Activated T-cell treated with anti-CD3 and anti-CD28 coated beads, Interleukin-2, amount 50 U/mL, for 48 hours (primary cell): ENCODE results near the gene CNRIP1.

ENCODE experiments used
- DNase-seq, 2 experiments: peaks; one replicate each; pipeline ENCODE4 v3.0.0-alpha.2; 2020

The CNRIP1 gene

DNA sequence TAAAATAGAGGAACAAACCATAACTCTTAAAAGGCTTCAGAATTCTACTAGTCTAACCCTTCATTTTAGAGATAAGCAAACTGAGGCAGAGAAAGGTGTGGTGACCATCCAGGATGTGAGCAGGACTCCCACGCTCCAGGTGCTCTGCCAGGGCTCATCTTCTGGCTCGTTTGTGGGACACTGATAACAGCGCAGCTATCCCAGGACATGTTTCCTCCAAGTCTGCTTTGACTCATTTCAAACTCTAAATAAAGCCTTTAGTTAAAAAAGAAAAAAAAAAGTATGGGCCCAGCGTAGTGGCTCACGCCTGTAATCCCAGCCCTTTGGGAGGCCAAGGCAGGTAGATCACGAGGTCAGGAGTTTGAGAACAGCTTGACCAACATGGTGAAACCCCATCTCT is 28.4 kb downstream of the CNRIP1 start:
- DNase-seq: no peak

DNA sequence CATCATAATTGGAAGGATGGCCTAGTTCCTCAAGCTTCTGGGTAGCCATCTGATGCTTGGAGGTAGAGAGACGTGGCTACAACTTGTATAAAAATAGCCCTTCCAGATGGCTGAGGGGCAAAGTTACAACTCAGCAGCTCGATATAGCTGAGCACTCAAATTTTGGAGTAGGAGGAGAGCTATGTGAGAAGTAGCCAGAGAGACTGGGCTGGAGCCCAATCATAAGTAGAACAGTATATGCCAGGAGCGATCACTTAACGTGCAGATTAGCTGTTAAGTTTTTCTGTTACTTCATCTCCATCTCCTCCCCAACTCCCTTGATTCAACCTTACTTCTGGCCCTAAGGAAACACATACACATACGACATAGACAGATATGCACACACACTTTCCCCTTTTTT is 28.8 kb downstream of the CNRIP1 start:
- DNase-seq: no peak

- DNase-seq: no peak
These were observed 31.9 kb downstream of the CNRIP1 start for GRCh38 chr2:68287580-68288441.

DNA sequence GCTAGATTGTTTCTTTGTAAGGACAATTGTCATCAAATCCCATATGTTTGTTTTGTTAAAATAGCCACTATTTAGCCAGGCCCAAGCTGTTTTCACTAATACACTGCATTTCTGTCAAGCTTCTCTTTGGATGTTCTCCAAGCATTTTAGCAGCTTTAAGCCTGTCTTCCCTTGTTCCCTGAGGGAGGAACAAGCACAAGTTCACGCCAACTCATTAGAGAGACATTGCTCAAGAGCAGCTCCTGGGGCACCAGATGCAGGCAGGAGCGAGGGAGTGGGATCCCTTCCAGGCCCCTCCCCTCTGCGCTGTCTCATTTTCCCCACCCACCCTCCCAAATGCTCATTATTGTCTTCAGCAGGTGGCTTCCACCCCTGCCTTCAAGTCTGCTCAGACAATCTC is 34.9 kb downstream of the CNRIP1 start:
- DNase-seq: no peak

- DNase-seq: no peak
These were observed 36.3 kb downstream of the CNRIP1 start for GRCh38 chr2:68283419-68283812.

- DNase-seq: no peak
These were observed 36.8 kb downstream of the CNRIP1 start for GRCh38 chr2:68282811-68283418.

DNA sequence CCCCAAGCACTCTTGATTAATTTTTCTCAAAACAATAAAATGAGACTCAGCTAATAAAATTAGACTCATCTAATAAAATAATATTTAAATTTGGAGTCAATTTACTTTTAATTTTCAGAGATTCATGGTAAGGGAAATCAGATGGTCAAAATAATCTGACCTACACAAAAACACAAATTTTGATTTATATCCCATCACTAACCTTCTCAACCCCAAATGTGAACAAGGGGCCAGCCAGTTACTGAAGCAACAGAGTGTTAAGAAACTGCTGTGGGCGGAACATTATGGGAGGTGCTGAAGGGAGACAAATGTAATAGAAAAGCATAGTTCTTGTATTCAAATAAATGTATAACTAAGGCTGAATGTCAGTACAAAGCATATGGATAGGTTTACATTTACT is 39.0 kb downstream of the CNRIP1 start:
- DNase-seq: no peak

- no peak for DNase-seq
These were observed 39.4 kb downstream of the CNRIP1 start for GRCh38 chr2:68280348-68280747.

DNA sequence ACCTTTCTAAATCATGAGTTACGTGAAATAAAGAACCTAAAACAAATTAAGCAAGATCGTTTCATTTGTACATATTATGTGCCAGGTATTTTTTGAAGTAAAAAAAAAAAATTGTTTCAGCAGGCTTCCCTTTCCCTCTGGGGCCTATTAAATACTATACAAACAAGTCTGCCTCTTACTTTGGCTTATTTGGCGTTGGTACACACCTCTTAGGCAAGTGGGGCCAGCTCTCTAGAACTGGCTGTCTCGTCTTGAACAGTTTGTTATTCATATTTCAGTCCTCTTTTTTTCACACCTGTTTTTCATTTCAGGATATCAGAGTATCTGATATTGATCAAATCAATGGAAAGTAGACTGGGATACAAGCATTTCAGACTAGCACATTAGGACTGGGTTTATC is 40.1 kb downstream of the CNRIP1 start:
- DNase-seq: no peak

DNA sequence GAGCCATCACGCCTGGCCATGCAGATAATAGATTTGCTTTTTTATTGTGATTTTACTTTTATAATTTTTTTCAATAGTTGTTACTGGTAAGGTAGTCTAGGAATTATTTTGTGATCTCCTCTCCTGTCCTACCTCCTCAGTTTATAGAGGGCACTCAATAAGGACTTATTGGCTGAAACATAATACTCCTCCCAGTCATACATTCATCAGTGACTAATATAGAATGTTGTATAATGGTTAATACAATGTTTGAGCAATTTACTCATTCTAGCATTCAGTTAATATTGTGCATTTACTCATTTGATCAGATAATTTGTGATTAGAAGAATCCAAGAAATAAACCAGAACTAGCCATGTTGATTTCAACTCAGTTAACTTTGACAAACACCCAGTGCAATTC is 41.6 kb downstream of the CNRIP1 start:
- DNase-seq: no peak

- no peak for DNase-seq
These were observed 45.7 kb downstream of the CNRIP1 start for GRCh38 chr2:68274022-68274421.

DNA sequence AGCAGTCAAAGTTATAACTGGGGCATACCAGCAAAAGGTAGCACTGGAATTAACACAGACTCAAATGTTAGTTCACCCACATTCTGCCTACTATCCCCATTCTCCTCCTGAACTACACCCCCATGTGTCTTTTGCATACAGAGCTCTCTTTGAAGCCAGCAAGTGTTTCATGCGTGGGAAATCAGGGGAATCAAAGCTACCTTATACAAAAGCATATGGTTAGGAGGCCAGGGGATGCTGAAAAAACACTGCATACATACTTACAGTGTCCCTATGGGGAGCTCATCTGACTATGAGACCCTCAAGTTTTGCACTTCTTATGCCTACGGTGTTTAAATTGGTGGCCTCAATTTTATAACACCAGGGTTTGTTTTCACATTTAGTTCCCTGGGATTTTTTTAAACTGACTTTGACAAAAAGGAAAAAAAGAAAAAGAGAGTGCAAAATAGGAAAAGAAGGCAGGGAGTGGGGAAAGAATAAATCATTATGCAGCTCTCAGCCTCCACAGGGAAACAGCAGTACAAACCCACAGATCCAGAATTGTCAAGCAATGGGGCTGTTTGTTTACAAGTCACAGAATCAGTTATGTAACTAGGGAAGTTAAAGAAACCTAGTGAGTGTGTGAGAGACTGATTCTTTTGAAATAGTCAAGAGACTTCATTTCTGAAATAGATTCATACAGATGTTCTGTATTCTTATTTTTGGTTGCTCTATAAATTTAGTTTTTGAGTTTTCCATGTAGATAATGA is 47.3 kb downstream of the CNRIP1 start:
- no peak for DNase-seq

DNA sequence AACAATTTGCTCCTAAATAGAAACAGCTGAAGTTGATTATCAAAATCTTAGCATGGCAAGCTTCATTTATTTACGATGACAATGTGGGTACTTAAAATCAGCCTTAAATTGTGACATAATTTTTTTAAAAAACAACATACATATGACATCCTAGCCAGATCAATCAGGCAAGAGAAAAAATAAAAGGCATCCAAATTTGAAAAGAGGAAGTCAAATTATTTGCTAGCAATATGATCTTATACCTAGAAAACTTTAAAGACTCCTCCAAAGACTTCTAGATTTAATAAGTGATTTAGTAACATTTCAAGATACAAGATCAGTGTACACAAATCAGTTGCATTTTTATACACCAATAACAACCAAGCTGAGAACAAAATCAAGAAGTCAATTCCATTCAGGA is 53.1 kb downstream of the CNRIP1 start:
- no peak for DNase-seq

DNA sequence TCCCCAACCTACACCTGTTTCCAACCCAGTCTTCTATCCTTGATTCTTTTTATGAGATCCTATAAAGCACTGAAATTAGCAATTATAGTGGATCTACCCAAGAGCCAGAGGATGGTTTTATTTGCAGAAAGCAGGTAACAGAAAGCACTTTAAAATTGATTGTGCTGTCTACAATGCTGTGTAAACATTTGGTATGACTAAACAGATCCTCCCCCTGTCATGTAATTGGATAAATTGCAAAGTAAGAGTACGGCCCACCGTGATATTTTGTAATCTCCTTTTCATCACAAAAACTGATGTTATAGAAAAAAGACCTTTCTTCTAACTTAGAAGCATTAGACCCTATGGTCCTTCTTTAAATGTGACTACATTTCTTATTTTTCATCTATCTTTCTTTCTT is 56.1 kb downstream of the CNRIP1 start:
- DNase-seq: no peak

GRCh38 chr2:68258851-68259250 is 60.9 kb downstream of the CNRIP1 start:
- DNase-seq: no peak

DNA sequence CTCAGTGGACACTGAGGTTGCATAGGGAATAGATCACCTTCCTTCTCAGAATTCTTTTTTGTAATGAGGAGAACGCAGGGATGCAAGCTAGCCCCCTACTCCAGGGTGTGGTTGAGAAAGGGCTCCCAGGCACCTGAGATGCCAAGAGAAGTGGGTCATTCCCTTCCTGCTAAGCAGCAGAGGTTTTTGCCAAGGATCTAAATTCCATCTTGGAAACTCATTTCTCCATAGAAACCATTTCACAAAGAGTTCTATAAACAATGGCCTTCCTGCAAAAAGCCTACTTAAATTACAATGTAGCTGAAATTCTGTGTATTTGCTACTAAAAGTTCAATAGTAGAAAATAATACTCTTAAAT is 63.7 kb downstream of the CNRIP1 start:
- no peak for DNase-seq

DNA sequence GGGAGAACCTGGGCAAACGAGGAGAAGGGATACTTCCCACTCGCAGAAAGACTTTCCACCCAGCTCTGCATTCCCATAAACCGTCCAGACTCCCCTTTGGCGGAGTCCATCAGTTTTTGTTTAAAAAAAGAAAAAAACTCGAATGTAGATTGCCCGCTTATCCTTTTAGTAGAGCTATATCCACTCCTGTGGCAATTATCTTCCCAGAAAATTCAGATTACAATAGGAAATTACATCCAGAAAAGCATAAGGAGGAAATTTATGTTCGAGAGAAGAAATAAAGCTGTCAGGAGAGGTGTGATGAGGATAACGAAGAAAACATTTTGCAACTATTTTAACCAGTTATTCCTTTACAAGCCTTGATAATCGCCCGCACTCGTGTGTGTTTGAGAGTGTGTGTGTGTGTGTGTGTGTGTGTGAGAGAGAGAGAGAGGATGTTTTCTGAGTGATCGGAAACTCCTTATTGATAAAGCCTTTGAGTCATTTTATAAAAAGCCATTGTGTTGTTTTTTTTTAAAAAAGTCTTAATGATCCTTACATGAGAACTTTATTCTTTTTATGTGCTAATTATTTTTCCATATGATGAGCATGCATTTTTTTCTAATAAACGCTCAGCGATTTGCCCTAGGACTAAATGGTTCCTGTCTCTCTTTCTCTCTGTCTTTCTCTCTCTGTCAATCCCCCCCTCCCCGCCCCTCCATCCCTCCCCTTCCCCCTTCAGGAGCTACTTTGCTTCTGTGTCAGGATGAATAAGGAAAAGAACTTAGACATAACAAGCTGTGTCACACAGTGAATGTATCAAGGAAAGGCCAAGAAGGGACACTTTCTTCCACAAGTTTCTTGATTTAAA is 66.3 kb downstream of the CNRIP1 start:
- DNase-seq: no peak

DNA sequence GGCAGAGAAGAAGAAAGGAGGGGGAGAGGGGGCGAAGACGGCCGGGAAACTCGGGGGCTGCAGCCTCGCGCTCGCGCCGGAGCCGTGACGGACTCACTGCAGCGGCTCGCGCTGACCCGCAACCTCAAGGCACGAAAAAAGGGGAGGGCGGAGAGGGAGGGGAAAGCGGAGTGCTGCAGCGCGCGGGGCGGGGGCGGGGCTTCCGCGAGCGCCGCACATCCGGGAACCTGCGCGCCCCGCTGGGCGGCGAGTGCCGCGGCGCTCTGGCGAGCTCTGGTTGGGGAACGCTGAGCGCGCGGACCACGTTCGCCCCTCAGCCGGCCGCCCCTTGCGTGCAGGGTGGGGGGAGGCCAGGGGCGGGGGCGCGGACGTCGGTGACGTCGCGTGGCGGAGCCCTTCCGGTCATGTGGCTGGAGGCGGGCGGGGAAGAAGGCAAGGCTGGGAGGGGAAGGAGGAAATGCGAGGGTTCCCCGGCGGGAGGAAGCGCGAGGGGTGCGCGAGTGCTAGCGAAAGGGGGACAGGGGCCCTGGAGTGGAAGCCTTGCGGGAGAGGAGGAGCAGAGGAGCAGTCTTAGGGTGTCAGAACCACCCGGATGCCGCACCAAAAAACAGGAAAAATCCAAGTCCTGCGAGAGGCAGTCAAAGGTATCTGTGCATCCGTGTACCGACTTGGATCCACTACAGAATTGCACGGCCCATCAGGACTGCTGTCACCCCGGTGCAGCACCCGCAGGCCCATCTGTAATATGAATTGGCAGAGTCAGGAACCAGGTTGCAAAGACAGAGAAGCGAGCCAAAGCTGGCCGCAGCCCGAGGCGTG is 67.1 kb downstream of the CNRIP1 start, which contains the start of gene PPP3R1:
Gene PPP3R1 (minus strand): TSS at position 133 of the 819 bp plus-strand sequence. CDS start 405 bp downstream, outside the sequence.
- peak; percentile 95 to 96 for DNase-seq

GRCh38 chr2:68251855-68252399 is 67.8 kb downstream of the CNRIP1 start:
- peak; percentile 63 to 70 for DNase-seq

DNA sequence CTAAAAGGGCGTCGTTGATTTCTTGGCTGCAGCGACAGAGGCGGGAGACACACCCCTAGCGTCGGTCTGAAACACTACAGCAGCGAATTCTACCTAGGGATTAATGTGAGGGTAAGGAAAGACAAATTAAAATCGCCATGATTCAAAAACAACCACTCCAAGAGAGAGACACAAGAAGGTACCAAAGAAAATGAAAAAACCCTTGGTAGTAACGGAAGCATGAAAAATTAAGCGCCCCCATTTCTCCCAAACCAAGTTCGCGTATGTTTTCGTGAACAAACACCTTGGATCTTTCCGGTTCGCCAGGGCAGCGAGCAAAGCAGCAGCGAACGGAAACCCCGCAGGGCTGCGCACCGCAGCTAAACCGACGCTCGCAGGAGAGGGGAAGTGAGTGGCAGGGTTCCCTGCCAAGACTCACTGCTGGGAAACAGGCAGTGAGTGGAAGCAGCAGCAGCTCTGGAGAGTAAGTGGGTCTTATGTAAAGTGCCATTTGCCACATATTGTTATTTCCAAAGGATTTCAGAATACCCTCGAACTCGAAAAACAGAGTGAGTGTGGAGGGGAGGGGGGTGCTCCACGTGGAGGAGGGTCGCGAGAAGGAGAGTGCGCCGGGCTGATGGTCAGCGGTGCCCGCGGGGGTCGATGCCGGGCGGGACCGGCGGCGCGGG is 68.4 kb downstream of the CNRIP1 start:
- peak; percentile 69 to 75 for DNase-seq

DNA sequence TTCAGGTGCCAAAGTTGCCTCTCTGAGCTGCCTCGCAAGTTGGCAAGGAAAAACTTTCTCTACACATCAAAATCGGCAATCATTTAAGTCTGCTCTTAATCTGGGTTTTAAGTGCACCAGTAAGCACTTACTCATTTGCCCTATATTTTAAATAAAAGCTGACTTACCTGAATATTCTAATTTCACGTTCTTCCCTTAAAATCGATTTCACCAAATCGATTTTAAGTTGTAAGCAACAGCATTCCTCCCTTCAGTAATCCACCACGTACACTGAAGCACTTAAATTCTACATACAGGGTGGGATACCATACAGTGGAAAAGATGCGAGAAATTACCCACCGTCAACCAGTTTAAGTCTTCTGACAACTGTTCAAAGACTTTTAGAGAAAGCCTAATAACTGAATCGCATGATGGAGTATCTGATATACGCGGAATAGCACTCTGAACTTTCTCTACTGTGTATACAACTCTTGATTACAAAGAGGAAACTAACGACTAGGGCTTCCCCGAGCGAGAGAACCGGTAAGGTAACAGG is 69.0 kb downstream of the CNRIP1 start:
- DNase-seq: no peak
